ENCODE data around the gene CSNK1G3. TPM values are rescaled to one million over a fixed set of nuclear protein-coding genes. Genes with fewer than 3 reads are reported as not detected.
"Not testable (repeated sequence)": the region's sequence is repeated elsewhere in the genome, so short reads cannot be mapped to it uniquely, and the experiment has no call there.

Gene CSNK1G3
- 10 to 100 TPM; 43.5 to 60.0 (median 53.2) TPM for total RNA-seq

- H3K36me3 ChIP-seq = no peaks in the 10 kb centered on the region
- TF ChIP-seq CTCF (IDR thresholded peaks at IDR 0.05) (no peak), POLR2A (IDR thresholded peaks at IDR 0.05) (peak in 1 of 2 donors; percentile 93)
- intact Hi-C loops (cut with DNase I) = loop anchor here (10.0 kb wide), 1 partner anchor 87 kb away; the partner anchor contains the start of gene CEP120
- no peaks in the 10 kb centered on the region for H3K27me3 ChIP-seq
- 2 to 4% methylated on average over 26 to 57 of the region's 82 CpGs for WGBS, 2 donors
- DNase-seq = peak; percentile 96 to 97
- H3K4me3 ChIP-seq (replicated peaks in 1 of 3) = peak within 1 kb of the TSS; percentile 51 to 83 (median 77)
- H3K4me1 ChIP-seq = peaks cover 6 to 8% of the 10 kb centered on the region in 2 donors
- H3K9me3 ChIP-seq = no peaks in the 10 kb centered on the region
- peak within 1 kb of the TSS; percentile 75 to 91 (median 85) for H3K27ac ChIP-seq
Measured at GRCh38 chr5:123511648-123512605, at the start of gene CSNK1G3. Gene CSNK1G3, plus strand, starts transcription at chr5:123512177. Its CDS starts 33,487 bp downstream, at chr5:123545664.

- DNase-seq; H3K27ac ChIP-seq; H3K36me3 ChIP-seq; H3K4me3 ChIP-seq (replicated peaks in 1 of 3); intact Hi-C loops (cut with DNase I); H3K27me3 ChIP-seq; H3K9me3 ChIP-seq; H3K4me1 ChIP-seq: not testable (repeated sequence)
- 90 to 97% methylated on average over 1 of the region's 1 CpG for WGBS, 2 donors
Measured at GRCh38 chr5:123466839-123467238, 45.1 kb upstream of the CSNK1G3 start.

GRCh38 chr5:123471385-123471784 lies 40.6 kb upstream of the CSNK1G3 start:
- no peak overlapping the region for H3K27ac ChIP-seq
- TF ChIP-seq CTCF (IDR thresholded peaks at IDR 0.05) = no peak
- TF ChIP-seq POLR2A (IDR thresholded peaks at IDR 0.05) = no peak
- no peak for DNase-seq
- no peaks in the 10 kb centered on the region for H3K36me3 ChIP-seq
- 93 to 96% methylated on average over 3 of the region's 3 CpGs for WGBS, 2 donors
- intact Hi-C loops (cut with DNase I) = no loop called here
- no peaks in the 10 kb centered on the region for H3K4me1 ChIP-seq
- no peaks in the 10 kb centered on the region for H3K9me3 ChIP-seq
- H3K27me3 ChIP-seq = no peaks in the 10 kb centered on the region
- H3K4me3 ChIP-seq (replicated peaks in 1 of 3) = no peak overlapping the region

- no peaks in the 10 kb centered on the region for H3K9me3 ChIP-seq
- 83 to 87% methylated on average over 8 of the region's 8 CpGs for WGBS, 2 donors
- H3K4me1 ChIP-seq = no peaks in the 10 kb centered on the region
- H3K4me3 ChIP-seq (replicated peaks in 1 of 3) = no peak overlapping the region
- no peak overlapping the region for H3K27ac ChIP-seq
- intact Hi-C loops (cut with DNase I) = no loop called here
- no peak for TF ChIP-seq CTCF (IDR thresholded peaks at IDR 0.05)
- no peak for TF ChIP-seq POLR2A (IDR thresholded peaks at IDR 0.05)
- no peak for DNase-seq
- no peaks in the 10 kb centered on the region for H3K27me3 ChIP-seq
- H3K36me3 ChIP-seq = no peaks in the 10 kb centered on the region
Measured at GRCh38 chr5:123472150-123472924, 39.6 kb upstream of the CSNK1G3 start.

GRCh38 chr5:123474228-123474627 lies 37.7 kb upstream of the CSNK1G3 start:
- Histone ChIP-seq H3K4me3 (replicated peaks in 1 of 3) (no peak overlapping the region), H3K9me3 (no peaks in the 10 kb centered on the region), H3K27ac (no peak overlapping the region), H3K36me3 (no peaks in the 10 kb centered on the region), H3K4me1 (no peaks in the 10 kb centered on the region), H3K27me3 (no peaks in the 10 kb centered on the region)
- TF ChIP-seq POLR2A (IDR thresholded peaks at IDR 0.05) = no peak
- TF ChIP-seq CTCF (IDR thresholded peaks at IDR 0.05) = no peak
- no peak for DNase-seq
- intact Hi-C loops (cut with DNase I) = no loop called here
